GM18867 (cell line): Measurements from ENCODE around the gene NCAPG2.

Experiments
- ATAC-seq: cut with Tn5 transposase; IDR thresholded peaks from one replicate; pipeline ENCODE4 v1.9.1; 2021; ENCODE audit warnings: mild to moderate bottlenecking, moderate library complexity; ENCODE audit not compliant: unreplicated experiment

The NCAPG2 gene

GRCh38 chr7:158735935-158736334, 31.3 kb upstream of the NCAPG2 start:
- ATAC-seq, result no peak

- ATAC-seq, result no peak
These were observed 30.3 kb upstream of the NCAPG2 start for GRCh38 chr7:158734861-158735260.

- no peak for ATAC-seq
These were observed 29.3 kb upstream of the NCAPG2 start for GRCh38 chr7:158733775-158734494.

GRCh38 chr7:158733220-158733519, 28.6 kb upstream of the NCAPG2 start:
- ATAC-seq, result no peak

GRCh38 chr7:158732494-158733219, 28.1 kb upstream of the NCAPG2 start:
- ATAC-seq, result no peak

- ATAC-seq, result no peak
These were observed 27.2 kb upstream of the NCAPG2 start for GRCh38 chr7:158731761-158732160.

GRCh38 chr7:158730383-158731346, 26.1 kb upstream of the NCAPG2 start:
- no peak for ATAC-seq

- no peak for ATAC-seq
These were observed 25.2 kb upstream of the NCAPG2 start for GRCh38 chr7:158729646-158730382.

- ATAC-seq, result no peak
These were observed 24.5 kb upstream of the NCAPG2 start for GRCh38 chr7:158728911-158729645.

- no peak for ATAC-seq
These were observed 23.1 kb upstream of the NCAPG2 start for GRCh38 chr7:158727690-158728089.

- no peak for ATAC-seq
These were observed 21.7 kb upstream of the NCAPG2 start for GRCh38 chr7:158726277-158726807.

- ATAC-seq, result no peak
These were observed 20.8 kb upstream of the NCAPG2 start for GRCh38 chr7:158725506-158725800.

GRCh38 chr7:158724658-158725505, 20.3 kb upstream of the NCAPG2 start:
- ATAC-seq, result no peak

- no peak for ATAC-seq
These were observed 19.2 kb upstream of the NCAPG2 start for GRCh38 chr7:158723714-158724385.

GRCh38 chr7:158723266-158723665, 18.7 kb upstream of the NCAPG2 start:
- ATAC-seq, result no peak

- no peak for ATAC-seq
These were observed 18.1 kb upstream of the NCAPG2 start for GRCh38 chr7:158722574-158723237.

GRCh38 chr7:158720112-158720511, 15.5 kb upstream of the NCAPG2 start:
- no peak for ATAC-seq

- ATAC-seq, result no peak
These were observed 12.2 kb upstream of the NCAPG2 start for GRCh38 chr7:158716802-158717201.
